HG02970 (cell line): Measurements from ENCODE around the gene NFIC.

Experiments
- ATAC-seq: cut with Tn5 transposase; IDR thresholded peaks from one replicate; pipeline ENCODE4 v1.9.1; 2021; ENCODE audit warnings: mild to moderate bottlenecking, moderate library complexity, moderate number of reproducible peaks; ENCODE audit not compliant: unreplicated experiment, low FRiP score

NFIC gene

DNA sequence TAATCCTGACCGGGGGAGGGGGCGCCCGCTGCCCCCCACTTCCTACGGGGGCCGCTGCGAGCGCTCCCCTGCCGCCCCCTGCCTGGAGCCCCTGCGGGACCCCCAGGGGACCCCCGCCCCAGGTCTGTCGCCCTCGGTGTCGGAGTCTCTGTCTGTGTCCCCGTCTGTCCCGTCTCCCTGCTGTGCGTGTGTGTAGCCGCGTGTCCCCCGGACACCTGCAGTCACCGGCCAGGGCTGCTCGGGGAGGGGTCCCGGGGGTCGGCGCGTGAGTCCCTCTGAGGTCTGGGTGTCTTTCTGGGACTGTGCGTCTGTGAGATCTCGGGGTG lies 7.7 kb upstream of the NFIC start:
- no peak for ATAC-seq

DNA sequence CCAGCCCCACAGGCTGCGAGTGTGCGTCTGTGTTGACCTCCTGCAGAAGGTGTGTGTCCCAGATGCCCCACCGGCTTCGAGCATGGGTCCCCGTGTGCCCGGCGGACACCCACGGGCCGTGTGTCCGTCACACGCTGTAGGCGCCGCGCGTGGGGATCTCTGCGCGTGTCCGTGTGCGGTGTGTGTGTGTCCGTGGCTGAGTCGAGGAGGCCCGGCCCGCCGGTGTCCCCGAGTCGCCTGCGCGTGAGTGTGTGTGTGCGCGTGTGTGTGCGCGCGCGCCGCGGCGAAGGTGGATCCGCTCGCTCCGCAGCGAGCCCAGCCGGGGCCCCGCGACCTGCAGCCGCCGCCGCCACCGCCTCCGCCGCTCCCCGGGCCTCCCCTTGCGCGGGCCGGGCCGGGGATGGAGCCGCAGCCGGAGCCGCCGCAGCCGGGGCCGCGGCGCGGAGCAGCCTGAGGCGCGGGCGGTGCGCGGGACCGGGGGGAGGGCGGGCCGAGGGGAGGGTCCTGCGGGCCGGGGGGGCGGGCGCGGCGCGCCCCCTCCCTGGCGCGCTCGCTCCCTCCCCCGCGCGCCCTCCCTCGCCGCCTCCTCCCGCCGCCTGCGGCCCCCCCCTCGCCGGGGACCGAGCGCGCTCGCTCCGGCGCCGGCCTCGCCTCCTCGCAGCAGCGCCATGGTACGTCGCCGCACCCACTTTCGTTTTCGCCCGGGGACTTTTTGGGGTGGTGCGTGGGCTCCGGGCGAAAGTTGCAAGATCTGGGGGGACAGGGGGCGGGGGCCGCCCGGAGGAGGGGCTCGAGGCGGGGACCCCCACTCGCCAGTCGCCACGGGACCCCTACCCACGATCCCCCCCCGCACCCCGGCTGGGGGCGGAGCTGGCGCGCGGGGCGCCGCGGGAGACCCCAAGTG lies 7.1 kb upstream of the NFIC start:
- ATAC-seq = peak; percentile 42

DNA sequence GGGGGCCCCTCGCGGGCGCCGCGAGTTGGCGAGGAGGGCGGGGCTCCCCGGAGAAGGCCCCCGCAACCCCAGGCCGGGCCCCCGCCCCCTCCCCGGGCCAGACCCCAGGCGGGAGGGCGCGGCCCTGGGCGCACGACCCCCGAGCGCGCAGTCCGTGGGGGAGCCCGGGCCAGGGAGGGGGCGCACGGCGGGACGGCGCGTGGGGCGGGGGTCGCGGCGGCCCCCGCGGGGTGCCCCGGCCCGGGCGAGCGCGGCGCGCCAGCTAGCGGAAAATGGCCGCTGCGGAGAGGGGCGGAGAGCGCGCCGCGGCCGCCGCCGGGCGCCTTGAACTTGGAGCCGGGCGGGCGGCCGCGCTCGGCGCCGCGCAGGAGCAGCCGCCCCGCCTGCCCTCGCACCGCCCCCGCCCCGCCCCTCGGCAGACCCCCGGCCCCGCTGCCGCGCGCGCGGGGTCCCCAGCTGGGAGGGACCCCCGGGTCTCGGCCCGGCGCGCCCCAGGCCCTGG lies 6.4 kb upstream of the NFIC start:
- peak; percentile 15 for ATAC-seq

DNA sequence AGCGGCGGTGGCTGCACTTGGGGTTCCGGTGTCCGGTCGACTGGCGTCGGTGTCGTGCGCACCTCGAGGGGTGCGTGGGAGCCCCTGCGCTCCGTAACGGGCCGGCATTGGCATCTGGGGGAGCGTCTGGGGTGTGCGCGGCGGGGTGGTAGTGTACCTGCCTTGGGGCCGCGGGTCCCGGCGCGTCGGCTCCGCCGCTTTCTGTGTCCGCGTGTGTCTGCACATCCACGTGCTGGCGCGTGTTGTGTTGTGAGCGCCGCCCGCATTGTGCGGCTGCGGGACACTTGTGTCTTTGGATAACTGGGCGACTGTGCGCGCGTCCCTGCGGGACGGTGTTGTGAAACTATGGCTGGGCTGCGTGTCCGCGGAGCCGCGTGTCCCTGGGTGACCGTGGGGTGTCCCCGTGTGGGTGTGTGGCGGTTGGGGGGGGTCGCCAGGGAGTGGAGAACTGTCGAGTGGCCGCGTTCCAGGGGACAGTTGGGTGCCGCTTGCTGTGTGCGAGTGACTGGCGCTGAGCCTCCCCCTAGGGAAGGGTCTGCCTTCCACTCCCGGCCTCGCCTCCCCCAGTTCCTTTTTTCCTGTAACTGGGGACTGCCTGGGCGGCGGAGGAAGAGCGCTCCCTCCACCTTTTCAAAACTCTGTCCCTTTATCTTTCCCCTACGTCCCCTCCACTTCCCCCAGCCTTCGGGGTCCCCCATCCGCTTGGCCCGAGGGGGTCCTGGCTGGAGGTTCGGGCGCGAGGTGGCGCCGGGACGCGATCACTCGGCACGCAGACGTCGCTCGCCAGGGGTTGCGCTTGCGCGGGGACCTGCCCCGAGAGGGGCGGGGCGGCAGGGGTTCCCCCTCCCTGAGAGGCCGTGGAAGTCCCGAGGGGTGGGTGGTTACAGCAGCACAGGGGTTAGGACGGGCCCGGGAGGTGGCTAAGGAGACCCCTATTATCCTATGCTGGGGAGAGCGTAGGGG lies 5.7 kb upstream of the NFIC start:
- ATAC-seq = peak; percentile 11

DNA sequence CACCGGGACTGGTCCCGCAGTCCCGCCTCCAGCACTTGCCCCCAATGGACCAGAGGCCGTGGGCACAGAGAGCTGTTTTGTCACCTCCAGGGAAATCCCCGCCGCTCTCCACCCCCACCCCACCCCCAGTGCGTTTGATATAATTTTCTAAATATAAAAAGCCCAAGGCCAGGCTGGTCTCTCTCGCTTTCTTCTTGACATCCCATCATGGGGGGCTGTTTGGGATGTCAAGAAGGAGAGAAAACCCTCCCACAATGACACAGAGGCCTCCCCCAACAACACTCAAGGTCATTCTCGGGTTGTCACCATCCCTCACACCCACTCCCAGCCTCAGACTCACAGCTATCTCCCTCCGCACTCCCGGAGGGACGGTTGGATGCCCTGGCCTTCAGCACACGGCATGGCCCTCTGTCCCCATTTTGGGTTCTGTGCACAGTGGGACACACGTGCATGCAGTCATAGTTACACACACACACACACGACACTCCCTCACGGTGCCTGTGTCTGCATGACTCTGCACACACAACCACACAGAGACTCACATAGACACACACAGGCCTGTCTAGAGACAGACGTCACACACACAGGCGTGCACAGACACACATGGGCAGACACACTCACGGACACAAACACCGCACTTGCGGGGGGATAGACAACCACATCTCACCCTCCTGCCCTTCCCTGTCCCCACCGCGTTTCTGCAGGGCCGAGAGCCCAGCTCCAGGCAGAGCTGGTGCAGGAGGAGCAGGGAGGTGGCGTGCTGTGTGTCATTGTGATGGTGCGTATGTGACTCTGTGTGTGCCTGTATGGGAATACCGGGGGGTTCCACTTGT lies 4.8 kb upstream of the NFIC start:
- ATAC-seq = no peak

DNA sequence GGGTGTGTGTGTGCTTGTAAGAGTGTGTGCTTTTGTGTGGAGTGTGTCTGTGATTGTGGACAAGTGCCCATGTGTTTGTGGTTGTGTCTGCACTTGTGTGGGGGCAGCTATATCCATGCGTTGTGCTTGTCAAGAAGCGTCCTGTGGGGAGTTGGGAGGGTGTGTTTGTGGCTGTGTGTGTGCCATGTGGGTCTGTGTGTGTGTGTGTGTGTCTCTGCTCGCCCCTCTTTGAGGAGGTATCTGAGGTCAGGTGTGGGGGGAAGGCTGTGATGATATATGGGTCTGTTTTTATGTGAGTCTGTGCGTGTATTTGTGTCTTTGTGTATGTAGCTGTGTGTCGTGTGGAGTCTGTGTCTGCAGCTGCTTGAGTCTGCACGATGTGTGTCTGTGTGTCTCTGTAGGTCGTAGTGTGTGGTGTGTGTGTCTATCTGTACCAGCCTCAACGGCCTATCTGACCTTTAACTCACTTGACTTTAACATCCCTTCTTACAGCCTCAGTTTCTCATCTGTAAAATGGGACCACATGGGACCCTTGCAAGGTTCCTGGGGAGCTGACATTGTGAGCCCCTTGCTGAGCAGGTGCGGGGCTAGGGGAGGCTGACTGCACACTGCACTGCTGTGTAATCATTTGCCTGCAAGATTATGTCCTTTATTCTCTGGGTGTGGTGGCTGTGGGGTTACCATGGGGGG lies 4.0 kb upstream of the NFIC start:
- ATAC-seq = no peak

DNA sequence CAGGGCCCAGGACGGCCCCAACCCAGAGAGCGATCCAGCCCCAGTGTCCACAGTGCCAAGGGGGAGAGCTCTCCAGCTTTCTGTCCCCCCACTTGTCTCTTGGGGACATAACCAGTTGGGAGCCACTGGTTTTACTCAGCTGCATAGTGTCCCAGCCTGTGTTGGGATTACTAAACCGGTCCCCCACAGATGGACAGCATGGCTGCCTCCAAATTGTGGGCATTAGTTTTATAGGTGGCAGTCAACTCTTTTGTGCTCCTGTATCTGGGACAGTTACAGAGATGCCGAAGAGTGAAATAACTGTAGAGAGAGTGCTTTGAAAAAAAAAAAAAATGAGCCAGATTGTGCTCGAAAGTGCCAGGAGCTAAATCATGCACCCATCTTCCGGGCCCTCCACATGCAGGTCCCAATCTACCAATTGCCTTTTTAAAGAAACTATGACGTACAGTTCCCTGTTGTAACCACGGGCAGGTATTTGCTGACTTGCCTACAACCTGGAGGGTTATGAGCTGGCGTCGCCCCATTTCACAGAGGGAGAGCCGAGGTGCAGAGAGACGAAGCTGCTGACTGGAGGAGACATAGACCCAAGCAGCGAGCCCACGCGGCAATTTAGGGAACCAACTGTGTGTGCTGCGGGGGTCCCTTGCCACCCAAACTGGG lies 2.4 kb upstream of the NFIC start:
- ATAC-seq = no peak

DNA sequence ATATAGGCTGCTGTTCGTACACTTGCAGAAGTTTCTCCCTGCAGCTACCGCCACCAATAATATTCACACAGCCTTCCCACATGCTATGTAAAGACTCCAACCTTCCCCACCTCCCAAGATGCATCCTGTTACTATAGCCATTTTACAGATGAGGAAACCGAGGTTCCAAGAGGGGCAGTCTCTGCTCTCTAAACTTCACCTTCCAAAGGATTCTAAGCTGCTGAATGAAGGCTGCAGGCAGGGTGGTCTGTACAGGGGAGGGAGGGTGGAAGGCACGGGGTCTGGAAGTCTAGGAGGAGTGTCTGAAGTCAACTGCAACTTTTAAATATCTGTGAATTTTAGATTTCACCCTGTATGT lies 1.9 kb upstream of the NFIC start:
- no peak for ATAC-seq

DNA sequence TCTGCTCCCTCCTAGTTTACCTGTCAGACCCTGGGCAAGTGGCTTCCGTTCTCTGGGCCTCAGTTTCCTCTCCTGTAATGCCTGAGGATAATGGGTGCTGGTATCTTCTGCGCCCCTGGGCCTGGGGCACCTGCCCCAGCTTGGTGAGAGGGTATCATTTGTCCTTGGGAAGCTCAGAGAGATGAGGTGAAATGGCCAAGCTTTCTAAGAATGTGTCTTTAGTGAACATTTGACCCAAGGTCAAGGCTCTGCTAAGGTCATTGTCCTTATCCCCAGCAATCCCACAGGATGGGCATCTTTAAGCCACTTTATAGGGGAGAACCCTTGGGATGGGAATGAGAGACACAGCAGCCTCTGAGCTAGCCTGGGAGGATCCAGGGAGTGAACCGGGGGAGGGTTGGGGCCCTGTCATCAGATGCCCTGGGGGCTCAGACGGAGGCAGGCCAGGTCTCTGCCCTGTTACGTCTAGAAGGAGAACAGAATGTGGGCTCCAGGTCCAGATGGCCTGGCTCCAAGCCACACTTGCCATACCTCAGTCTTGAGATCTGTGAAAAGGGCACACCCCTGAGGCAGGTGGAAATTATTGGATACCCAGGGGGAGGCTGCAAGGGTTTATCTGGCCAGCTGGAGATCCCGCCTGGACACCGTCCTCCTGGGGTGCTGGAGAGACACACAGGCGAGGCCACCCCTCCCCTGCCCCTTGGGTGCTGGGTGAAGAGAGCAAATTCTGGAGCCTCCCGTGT lies 1.1 kb upstream of the NFIC start:
- no peak for ATAC-seq

DNA sequence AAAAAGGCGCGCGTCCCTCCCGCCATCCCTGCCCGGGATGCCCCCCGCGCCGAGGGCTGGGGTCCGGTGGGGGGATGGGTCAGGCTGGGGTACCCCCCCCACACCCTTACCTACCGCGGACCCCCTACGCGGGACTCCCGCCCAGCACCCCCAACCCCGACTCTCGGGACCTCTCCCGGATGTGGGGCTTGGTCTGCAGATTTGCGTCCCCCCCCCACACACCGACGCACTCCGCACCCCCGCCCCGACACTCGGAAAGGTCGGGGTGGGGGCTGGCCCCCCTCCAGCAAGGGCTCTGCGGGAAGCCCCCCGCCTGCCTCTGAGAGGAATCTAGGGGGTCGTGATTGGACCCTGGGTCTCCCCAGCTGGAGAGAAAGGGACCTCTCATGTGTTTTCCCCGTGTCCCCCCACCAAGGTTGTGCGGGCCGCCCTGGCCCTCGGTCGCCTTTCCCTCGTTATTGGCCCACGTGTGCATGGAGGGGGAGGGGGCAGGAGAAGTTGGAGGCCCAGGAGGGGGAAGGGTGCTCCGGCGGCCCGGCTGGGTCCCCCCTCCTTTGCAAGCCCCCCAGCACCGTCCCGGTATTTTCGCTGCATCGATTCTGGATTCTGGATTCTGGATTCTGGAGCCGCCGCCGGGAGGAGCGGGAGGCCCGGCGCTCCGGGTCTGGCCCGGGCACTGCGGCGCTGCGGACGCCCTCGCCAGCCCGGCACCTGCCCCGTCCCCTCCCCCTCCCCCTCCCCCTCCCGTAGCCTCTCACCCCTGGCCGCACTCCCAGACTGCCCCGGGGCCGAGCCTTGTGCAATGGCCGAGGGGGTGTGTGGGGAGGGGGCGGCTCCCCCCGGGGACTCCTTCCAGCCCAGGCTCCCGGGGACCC lies 607 bp downstream of the NFIC start:
- ATAC-seq = no peak

DNA sequence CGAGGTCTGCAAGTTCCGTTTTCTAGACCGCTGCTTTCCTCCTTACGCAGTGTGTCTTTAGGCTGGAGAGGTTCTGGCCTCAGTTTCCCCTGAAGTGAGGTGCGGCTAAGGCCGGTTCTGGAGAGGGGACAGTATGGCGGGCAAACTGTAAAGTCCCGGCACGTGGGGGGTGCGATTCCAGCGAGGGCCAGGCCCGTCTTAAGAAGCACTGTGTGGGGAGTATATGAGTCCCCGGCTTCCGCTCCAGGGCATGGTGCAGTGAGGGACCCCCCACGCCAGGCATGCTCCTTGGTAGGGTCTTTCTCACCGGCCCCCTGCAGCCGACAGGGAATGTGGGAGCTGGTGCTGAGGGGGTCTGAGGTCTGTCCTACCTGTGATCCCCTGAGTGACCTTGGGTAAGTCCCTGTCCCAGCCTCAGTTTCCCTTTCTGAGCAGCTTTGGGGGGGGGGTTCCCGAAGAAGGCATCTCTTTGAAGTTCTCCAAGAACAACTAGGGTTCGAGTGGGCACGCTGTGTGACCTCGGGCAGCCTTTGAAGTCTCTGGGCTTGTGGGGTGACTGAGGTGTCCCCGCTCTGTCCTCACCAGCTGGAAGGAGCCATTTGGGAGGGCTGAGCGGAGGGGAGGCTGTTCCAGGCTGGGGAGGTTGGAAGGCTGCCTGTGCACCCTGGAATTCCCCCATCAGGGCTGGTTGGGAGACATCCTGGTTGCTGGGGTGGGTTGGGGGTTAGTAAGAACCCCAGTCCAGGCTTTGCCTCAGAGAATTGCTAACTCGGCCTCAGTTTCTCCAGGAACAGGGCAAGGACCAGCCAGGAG lies 1.5 kb downstream of the NFIC start:
- no peak for ATAC-seq

DNA sequence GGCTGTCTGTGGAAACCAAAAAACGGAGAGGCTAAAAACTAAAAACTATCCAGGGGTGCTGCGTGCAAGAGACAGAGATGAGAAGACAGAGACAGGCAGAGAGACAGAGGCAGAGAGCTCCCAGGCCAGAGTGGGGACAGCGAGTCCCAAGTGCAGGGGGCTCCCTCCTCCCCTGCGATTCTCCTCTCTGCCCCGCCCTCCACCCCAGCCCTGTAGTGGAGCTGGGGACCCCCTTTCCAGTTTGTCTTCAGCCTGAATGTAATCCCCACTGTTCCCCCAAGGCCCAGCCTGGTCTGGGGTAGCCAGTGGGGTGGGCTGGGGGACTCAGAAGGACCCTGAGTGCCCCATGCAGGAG lies 2.0 kb downstream of the NFIC start:
- no peak for ATAC-seq

DNA sequence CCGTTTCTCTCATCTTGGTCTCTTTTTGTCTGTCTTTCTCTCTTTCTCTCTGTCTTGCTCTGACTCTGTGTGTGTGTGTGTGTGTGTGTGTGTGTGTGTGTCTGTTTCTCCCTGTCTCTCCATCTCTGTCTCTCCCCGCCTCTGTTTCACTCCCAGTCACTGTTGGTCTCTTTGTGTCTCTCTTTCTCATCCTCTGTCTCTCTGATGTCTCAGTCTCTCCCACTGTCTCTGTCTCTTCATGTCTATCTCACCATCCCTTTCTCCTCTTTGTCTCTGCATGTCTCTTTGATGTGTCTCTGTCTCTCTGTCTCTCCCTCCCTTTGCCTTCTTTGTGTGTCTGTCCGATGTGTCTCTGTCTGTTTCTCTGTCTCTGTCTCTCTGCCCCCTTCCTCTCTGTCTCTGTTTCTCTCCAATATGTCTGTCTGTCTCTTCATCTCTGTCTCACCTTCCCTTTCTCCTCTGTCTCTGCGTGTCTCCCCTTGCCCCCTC lies 2.5 kb downstream of the NFIC start:
- no peak for ATAC-seq

DNA sequence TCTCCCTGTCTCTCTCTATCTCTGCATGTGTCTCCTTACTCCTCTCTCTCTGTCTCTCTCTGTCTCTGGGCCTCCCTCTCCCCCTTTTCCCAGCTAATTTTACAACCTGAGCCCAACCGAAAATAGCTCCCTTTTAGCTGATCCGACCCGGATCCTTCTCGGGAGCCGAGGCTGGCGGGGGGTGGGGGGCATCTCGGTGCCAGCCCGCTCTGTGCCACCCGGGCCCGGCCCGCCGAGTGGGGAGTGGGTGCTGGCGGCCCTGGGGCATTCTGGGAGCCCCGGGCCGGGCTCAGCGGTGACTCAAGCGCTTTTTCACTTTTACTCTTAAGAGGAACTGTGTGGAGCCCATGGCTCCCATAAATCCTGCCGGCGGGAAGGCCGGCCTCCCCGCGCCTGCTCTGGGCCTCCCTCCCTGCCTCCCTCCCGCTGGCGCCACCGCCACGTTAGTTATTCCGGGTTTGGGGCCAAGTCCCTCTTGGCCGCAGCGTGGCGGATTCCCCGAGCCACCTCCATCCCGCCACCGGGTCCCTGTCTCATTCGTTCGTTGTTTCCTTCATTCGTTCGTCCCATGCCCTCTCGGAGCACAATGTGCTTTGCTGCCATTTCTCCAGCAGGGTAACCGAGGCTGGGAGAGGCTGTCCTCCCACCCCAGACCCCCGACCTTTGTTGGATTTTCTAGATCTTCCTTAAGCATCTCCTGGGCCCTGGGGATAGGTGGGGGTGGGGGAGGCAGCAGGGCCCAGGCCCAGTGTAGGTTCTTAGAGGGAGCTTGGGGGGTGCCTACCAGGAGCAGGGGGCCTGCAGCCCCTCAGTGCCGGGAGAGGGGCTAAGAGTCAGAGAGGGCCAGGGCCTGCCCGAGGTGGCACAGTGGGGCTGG lies 3.2 kb downstream of the NFIC start:
- ATAC-seq = no peak

DNA sequence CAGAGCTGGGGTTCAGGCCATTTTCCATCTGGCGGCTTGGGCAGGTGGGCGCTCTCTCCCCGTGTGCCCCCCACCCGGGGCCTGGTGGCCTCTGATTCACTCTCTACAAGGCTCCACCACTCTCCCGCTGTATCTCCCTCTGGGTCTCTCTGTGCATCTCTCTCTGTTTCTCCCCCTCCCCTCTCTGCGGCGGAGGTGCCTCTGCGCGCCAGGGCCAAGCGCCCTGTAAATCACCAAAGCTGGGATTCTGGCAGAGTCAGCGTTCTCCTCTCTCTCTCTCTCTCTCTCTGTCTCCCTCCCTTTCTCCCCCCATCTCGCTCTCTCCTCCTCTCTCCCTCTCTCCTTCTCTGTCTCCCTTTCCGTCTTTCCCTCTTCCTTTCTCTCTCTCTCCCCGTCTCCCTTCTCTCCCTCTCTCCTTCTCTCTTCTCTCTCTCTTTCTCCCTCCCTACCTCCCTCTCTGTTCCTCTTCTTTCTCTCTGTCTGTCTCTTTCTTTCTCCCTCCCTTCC lies 3.9 kb downstream of the NFIC start:
- ATAC-seq = no peak
